K562 (cell line): ENCODE results near the gene OSBPL1A. TPM values are rescaled to one million over a fixed set of nuclear protein-coding genes. Genes with fewer than 3 reads are reported as not detected.

Experiments
- CBFA2T3 ChIP-seq: fragments of 450-650 bp; IDR thresholded peaks from 2 replicates; pipeline ENCODE4 v1.6.1; 2017
- CTCF ChIP-seq, 3 experiments: IDR thresholded peaks in 2 of 3; conservative IDR thresholded peaks in 1 of 3; 2 replicates each; pipeline ENCODE4 v1.5.1; 2011 to 2012; ENCODE audit warnings: low read length in 3 of 3, mild to moderate bottlenecking in 3 of 3, control low read depth in 2 of 3, improper control_type of control experiment in 1 of 3, inconsistent platforms in 1 of 3, low read depth in 1 of 3, mixed read lengths in 1 of 3, moderate library complexity in 1 of 3; ENCODE audit not compliant: insufficient read depth in 2 of 3
- MEIS2 ChIP-seq: fragments of 450-650 bp; IDR thresholded peaks from 2 replicates; pipeline ENCODE4 v1.6.1; 2014; ENCODE audit warnings: mild to moderate bottlenecking; ENCODE audit not compliant: partially characterized antibody
- RREB1 ChIP-seq: fragments of 250-450 bp; sonication (Bioruptor Pico); IDR thresholded peaks from 2 replicates; pipeline ENCODE4 v1.4.0; 2020
- TBP ChIP-seq: optimal IDR thresholded peaks from 2 replicates; pipeline ENCODE3; 2011; ENCODE audit warnings: low read depth, low read length, improper control_type of control experiment
- ZBTB49 ChIP-seq: sonication (generic); formaldehyde crosslinking; IDR thresholded peaks from 2 replicates; pipeline ENCODE4 v1.8.0; 2022; ENCODE audit warnings: missing genetic modification reagents, mild to moderate bottlenecking, borderline replicate concordance
- ZFP1 ChIP-seq: fragments of 450-650 bp; formaldehyde crosslinking; IDR thresholded peaks from 2 replicates; pipeline ENCODE4 v1.4.0; 2020; ENCODE audit warnings: mild to moderate bottlenecking, mixed read lengths
- ZNF140 ChIP-seq: fragments of 250-450 bp; sonication (Bioruptor Pico); IDR thresholded peaks from 2 replicates; pipeline ENCODE4 v1.8.0; 2021; ENCODE audit warnings: moderate library complexity, mild to moderate bottlenecking, inconsistent platforms
- ZNF76 ChIP-seq: fragments of 250-450 bp; sonication (Bioruptor Pico); IDR thresholded peaks from 2 replicates; pipeline ENCODE4 v1.4.0; 2020; ENCODE audit warnings: mild to moderate bottlenecking, moderate library complexity, borderline replicate concordance
- polyA plus RNA-seq, 8 experiments: library from polyadenylated mRNA; depleted of rRNA in 4 of 8; stranded (reverse) in 5 of 8; unstranded in 3 of 8; fragments of >200 nt; fragmentation: Nextera tagmentation in 2 of 8; fragmentation: Illumina TruSeq in 1 of 8; extraction: Ambion mirVana in 2 of 8; extraction: Trizol in 1 of 8; gene quantifications; 2 replicates each; pipeline versions ENCODE4 v1.2.1 to v1.2.3, GENCODE V29; 2011 to 2014; ENCODE audit warnings: inconsistent platforms in 1 of 8, missing spikeins in 1 of 8
- total RNA-seq, 7 experiments: library from RNA; depleted of rRNA in 6 of 7; stranded (reverse); fragments of >200 nt in 6 of 7; fragmentation: Illumina TruSeq in 2 of 7; extraction: Trizol in 2 of 7; gene quantifications; 2 replicates each; pipeline versions ENCODE4 v1.2.1 to v1.2.3, GENCODE V29; 2011 to 2021; ENCODE audit warnings: low replicate concordance in 1 of 7
- TF ChIP-seq, protein P1 (sequence below), 3 experiments: fragments of 200-800 bp in 1 of 3; fragments of 250-450 bp in 1 of 3; fragments of 450-650 bp in 1 of 3; sonication (Bioruptor Pico) in 1 of 3; sonication (Bioruptor generic) in 1 of 3; formaldehyde crosslinking in 1 of 3; IDR thresholded peaks; 2 replicates each; pipeline versions ENCODE4 v1.6.1 to v1.8.0; 2016 to 2022; ENCODE audit warnings: mild to moderate bottlenecking in 2 of 3, missing genetic modification characterization in 2 of 3, missing compliant biosample characterization in 1 of 3, moderate library complexity in 1 of 3

OSBPL1A gene
- total and polyA plus RNA-seq, 9 of the 15 experiments (the other 6 are each of a cell fraction or from before 2014, with no cell fraction given), result 0.40 to 0.49 TPM; not detected in 7

DNA sequence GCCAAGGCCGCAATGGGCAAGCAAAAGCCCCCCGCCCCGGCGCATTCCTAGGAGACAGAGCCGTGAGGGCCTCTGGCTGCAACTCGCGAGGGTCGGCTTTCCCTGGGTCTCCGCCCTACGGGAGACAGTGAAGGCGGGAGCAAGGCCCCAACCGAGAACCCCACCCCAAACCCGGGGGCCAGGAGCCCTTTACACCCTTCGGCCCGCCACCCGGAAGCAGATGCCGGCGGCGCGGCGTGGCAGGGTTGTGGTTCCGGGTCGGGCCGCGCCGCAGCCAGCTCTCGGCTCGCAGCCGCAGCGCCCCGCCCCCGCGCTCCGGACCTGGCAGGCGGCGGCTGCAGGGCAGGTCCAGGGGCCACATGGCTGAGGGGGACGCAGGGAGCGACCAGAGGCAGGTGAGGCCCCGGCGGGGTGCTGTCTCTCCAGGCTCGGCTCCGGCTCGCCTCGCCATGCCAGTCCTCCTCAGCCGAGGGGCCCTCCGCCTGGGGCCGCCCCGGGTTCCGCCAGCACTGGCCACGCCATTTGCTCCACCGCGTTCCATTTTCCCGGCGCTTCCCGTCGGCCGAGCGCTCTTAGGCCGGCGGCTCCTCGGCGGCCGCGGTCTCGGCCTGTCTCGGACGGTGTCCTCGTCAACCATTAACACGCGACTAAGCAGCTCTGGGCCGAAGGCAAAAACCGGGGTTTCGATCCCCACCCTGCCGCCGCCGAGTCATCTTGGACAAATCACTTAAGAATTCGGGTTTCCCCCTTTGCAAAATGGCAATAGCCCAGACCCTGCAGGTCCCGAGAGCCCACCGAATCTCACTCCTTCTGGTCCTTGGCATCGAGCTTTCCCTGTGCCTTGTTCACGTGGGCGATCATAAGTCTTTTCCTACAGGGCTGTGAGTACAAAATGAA lies 29.0 kb upstream of the OSBPL1A start, which contains the start of gene IMPACT (continued):
- TF ChIP-seq ZBTB49 (CRISPR knock-in tag), result no peak
- TF ChIP-seq MEIS2, result no peak
- no peak for TF ChIP-seq CBFA2T3
- no peak; the same call in 1 of the 2 replicates for TF ChIP-seq ZFP1 (CRISPR knock-in tag)
- TF ChIP-seq CTCF (IDR thresholded peaks at IDR 0.05 in 2 of 3, conservative IDR thresholded peaks at IDR 0.05 in 1 of 3; ENCODE audit: insufficient read depth in 2 of 3, low read depth in 1 of 3, low read length in 3 of 3), result no peak
- TF ChIP-seq ZNF140 (CRISPR knock-in tag), result no peak
- peak; percentile 69 for TF ChIP-seq TBP
- TF ChIP-seq, protein P1, sequence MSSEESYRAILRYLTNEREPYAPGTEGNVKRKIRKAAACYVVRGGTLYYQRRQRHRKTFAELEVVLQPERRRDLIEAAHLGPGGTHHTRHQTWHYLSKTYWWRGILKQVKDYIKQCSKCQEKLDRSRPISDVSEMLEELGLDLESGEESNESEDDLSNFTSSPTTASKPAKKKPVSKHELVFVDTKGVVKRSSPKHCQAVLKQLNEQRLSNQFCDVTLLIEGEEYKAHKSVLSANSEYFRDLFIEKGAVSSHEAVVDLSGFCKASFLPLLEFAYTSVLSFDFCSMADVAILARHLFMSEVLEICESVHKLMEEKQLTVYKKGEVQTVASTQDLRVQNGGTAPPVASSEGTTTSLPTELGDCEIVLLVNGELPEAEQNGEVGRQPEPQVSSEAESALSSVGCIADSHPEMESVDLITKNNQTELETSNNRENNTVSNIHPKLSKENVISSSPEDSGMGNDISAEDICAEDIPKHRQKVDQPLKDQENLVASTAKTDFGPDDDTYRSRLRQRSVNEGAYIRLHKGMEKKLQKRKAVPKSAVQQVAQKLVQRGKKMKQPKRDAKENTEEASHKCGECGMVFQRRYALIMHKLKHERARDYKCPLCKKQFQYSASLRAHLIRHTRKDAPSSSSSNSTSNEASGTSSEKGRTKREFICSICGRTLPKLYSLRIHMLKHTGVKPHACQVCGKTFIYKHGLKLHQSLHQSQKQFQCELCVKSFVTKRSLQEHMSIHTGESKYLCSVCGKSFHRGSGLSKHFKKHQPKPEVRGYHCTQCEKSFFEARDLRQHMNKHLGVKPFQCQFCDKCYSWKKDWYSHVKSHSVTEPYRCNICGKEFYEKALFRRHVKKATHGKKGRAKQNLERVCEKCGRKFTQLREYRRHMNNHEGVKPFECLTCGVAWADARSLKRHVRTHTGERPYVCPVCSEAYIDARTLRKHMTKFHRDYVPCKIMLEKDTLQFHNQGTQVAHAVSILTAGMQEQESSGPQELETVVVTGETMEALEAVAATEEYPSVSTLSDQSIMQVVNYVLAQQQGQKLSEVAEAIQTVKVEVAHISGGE (CRISPR knock-in tag; IDR thresholded peaks at IDR 0.05), result peak in 2 of 3 experiments; percentile 82 to 92; a peak in 5 of 6 replicates
- peak; percentile 94 for TF ChIP-seq ZNF76 (CRISPR knock-in tag)
- TF ChIP-seq RREB1 (CRISPR knock-in tag), result peak; percentile 83; the same call in 1 of the 2 replicates
